NB4 (cell line): ENCODE results near the gene SETDB1.
A peak's percentile ranks its signal among the peaks of the same experiment; 100 is the strongest.

Source experiments
- MYC ChIP-seq: IDR thresholded peaks from 2 replicates; pipeline ENCODE4 v1.6.1; 2011; ENCODE audit warnings: low read depth, low read length
- POLR2A ChIP-seq: IDR thresholded peaks from 2 replicates; pipeline ENCODE4 v1.6.1; 2011; ENCODE audit warnings: mild to moderate bottlenecking; ENCODE audit not compliant: insufficient read length; ENCODE audit errors: extremely low read depth
- TF ChIP-seq, protein P1 (sequence below): IDR thresholded peaks from one replicate; pipeline ENCODE4 v1.5.1; 2012; ENCODE audit warnings: low read depth, low read length
- TF ChIP-seq, protein P2 (sequence below): IDR thresholded peaks from 2 replicates; pipeline ENCODE4 v1.6.1; 2011; ENCODE audit warnings: low read depth, low read length

DNA sequence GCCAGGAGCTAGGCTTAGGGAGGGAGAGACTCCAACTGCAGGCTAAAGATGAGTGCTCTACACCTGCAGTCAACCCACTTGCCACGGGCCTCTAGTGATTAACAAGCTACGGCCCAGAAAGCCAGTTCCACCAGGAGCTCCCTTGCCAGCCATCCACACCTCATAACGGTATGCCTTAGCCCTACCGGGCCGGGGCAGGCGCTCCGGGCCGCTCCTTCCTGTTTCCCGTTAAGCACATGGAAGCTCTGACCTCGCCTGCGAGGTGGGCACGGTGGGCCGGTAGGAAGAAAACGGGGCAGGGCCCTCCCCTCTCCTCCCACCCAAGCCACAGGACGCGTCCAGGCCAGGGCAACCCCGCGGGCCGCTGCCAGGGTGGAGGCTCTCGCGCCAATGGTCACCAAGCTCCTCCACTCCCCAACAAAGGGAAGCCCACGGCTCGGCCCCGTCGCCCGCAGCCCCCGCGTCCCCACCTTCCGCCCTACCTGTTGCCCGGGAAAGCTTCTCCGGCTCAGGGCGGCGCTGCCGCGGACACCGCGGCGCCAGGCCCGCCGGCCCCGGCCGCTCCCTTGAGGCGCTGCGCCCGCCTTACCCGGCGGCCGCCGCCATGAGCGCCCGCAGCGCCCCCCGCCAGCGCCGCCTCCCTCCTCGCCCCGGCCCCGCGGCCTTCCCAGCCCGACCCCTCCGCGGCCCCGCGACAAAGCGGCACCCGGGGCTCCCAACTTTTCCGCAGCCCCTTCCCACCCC, 47.8 kb downstream of the SETDB1 start:
- TF ChIP-seq, protein P1, sequence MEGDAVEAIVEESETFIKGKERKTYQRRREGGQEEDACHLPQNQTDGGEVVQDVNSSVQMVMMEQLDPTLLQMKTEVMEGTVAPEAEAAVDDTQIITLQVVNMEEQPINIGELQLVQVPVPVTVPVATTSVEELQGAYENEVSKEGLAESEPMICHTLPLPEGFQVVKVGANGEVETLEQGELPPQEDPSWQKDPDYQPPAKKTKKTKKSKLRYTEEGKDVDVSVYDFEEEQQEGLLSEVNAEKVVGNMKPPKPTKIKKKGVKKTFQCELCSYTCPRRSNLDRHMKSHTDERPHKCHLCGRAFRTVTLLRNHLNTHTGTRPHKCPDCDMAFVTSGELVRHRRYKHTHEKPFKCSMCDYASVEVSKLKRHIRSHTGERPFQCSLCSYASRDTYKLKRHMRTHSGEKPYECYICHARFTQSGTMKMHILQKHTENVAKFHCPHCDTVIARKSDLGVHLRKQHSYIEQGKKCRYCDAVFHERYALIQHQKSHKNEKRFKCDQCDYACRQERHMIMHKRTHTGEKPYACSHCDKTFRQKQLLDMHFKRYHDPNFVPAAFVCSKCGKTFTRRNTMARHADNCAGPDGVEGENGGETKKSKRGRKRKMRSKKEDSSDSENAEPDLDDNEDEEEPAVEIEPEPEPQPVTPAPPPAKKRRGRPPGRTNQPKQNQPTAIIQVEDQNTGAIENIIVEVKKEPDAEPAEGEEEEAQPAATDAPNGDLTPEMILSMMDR, result no peak
- TF ChIP-seq POLR2A (no peak), MYC (peak; percentile 94)
- TF ChIP-seq, protein P2, sequence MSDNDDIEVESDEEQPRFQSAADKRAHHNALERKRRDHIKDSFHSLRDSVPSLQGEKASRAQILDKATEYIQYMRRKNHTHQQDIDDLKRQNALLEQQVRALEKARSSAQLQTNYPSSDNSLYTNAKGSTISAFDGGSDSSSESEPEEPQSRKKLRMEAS, result peak; percentile 82
